ENCODE data around the gene AKR1E2. TPM values are rescaled to one million over a fixed set of nuclear protein-coding genes. Genes with fewer than 3 reads are reported as not detected.

AKR1E2 gene
- total RNA-seq: 36.3 TPM

GRCh38 chr10:4825868-4826791, at the start of gene AKR1E2:
TSS of gene AKR1E2 (plus strand) at chr10:4826207. CDS start at chr10:4826325, 118 bp downstream.

Other genes starting within 250 kb of the AKR1E2 start
- 46.0 TPM for gene AKR1C1, start 137.2 kb downstream of the AKR1E2 start, total RNA-seq
- 22.8 TPM for gene AKR1C2, start 177.7 kb downstream of the AKR1E2 start, total RNA-seq

All from parietal lobe (tissue), 1 donor.